Stimulated activated CD8-positive, alpha-beta memory T cell treated with anti-CD3 and anti-CD28 coated beads, Interleukin-12 subunit alpha, Interleukin-12 subunit beta, amount 100 ng/mL, for 24 hours (primary cell): ENCODE measurements around the gene PLA2R1.
A peak's percentile ranks its signal among the peaks of the same experiment; 100 is the strongest.

ENCODE experiments used
- DNase-seq: peaks from one replicate; pipeline ENCODE4 v3.0.0-alpha.2; 2020; ENCODE audit errors: extremely low read depth

Gene PLA2R1

GRCh38 chr2:159933727-159934049, 128.7 kb downstream of the PLA2R1 start:
- DNase-seq: no peak

- DNase-seq: no peak
Observed at GRCh38 chr2:159933040-159933726, 129.2 kb downstream of the PLA2R1 start.

GRCh38 chr2:159926695-159927094, 135.7 kb downstream of the PLA2R1 start:
- DNase-seq: no peak

- DNase-seq: no peak
Observed at GRCh38 chr2:159925975-159926374, 136.4 kb downstream of the PLA2R1 start.

GRCh38 chr2:159922563-159922962, 139.9 kb downstream of the PLA2R1 start:
- DNase-seq: no peak

GRCh38 chr2:159921752-159922404, 140.5 kb downstream of the PLA2R1 start:
- peak; percentile 39 for DNase-seq

- DNase-seq: no peak
Observed at GRCh38 chr2:159916511-159916910, 145.9 kb downstream of the PLA2R1 start.

- no peak for DNase-seq
Observed at GRCh38 chr2:159913900-159914299, 148.5 kb downstream of the PLA2R1 start.

- DNase-seq: no peak
Observed at GRCh38 chr2:159912580-159912979, 149.8 kb downstream of the PLA2R1 start.

- no peak for DNase-seq
Observed at GRCh38 chr2:159910951-159911350, 151.5 kb downstream of the PLA2R1 start.

- DNase-seq: no peak
Observed at GRCh38 chr2:159908623-159909022, 153.8 kb downstream of the PLA2R1 start.

- DNase-seq: no peak
Observed at GRCh38 chr2:159907909-159908308, 154.5 kb downstream of the PLA2R1 start.

- DNase-seq: no peak
Observed at GRCh38 chr2:159905926-159906714, 156.3 kb downstream of the PLA2R1 start.

- DNase-seq: no peak
Observed at GRCh38 chr2:159904959-159905305, 157.5 kb downstream of the PLA2R1 start.

- peak; percentile 52 for DNase-seq
Observed at GRCh38 chr2:159904127-159904958, 158.1 kb downstream of the PLA2R1 start, which contains the start of gene LY75. Gene LY75 (minus strand): TSS chr2:159904756.

GRCh38 chr2:159903443-159904126, 158.8 kb downstream of the PLA2R1 start:
- DNase-seq: no peak

GRCh38 chr2:159902722-159903121, 159.7 kb downstream of the PLA2R1 start:
- no peak for DNase-seq

GRCh38 chr2:159900343-159900742, 162.1 kb downstream of the PLA2R1 start:
- no peak for DNase-seq

- DNase-seq: no peak
Observed at GRCh38 chr2:159898441-159898840, 164.0 kb downstream of the PLA2R1 start.

- no peak for DNase-seq
Observed at GRCh38 chr2:159897720-159898119, 164.7 kb downstream of the PLA2R1 start.

- DNase-seq: no peak
Observed at GRCh38 chr2:159897081-159897480, 165.3 kb downstream of the PLA2R1 start.
